Measurements from ENCODE around the gene HOXD8. TPM values are rescaled to one million over a fixed set of nuclear protein-coding genes. Genes with fewer than 3 reads are reported as not detected.

Gene HOXD8
- total RNA-seq, 5 donors from 2014 or later (not counting 1 experiment from before 2014, with no cell fraction given), result not detected

DNA sequence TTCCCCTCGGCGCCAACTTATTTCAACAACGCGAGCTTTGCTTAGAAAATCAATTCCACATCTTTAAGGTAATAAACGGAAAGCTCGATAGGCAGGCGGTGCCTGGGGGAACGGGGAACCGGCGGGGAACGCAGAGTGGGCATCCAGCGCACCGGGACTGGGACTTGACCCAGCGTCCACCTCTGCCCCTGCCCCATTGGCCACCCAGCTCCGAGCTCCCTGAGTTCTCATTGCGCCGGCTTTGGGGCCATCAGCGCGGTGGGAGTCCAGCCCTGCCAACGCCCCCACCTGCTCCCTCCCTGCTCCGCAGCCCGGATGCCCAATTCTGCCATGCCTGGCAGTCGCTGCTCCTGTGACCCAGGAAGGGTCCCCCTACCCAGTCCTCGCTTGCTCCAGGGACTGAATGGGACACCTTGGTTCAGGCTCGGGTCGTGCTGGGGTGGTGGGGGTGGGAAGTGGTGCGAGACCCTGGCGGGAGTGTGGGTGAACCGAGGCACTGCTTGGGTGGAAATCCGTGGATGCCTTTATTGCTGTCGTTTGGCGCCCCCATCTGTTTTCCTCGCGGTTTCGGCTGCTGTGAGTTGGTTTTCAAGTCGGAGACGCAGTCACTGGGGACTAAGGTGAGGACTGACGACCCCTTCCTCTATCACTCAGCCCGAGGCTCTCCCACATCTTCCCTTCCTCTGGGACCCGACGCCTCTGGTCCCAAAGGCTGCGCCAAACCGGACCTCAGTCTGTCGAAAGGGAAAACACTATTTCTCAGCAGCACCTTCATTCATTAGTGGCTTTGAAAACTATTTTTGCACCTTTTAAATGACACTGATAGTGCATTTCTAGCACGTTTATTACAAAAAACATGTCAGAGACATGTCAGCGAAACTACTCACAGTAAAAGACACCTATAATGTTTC is 43.4 kb upstream of the HOXD8 start:
- POLR2A ChIA-PET, result no interaction called here
- no peak overlapping the region for H3K27ac ChIP-seq (ENCODE audit: low read length)
- H3K4me1 ChIP-seq (ENCODE audit: control insufficient read depth in 1 of 2, extremely low read depth in 1 of 2, insufficient read depth in 2 of 2, low read length in 2 of 2), result peaks cover 0 to 35% of the 10 kb centered on the region in 2 experiments
- Mint-ChIP-seq H3K27me3 (peaks cover 73 to 92% of the 10 kb centered on the region in 2 donors), H3K4me3 (peak overlapping the region in 1 of 3 donors; percentile 21), H3K27ac (no peak overlapping the region), H3K36me3 (peaks cover 4% of the 10 kb centered on the region), H3K4me1 (peaks cover 7 to 9% (median 7%) of the 10 kb centered on the region in 3 donors), H3K9me3 (peaks cover 0 to 14% (median 4%) of the 10 kb centered on the region in 3 donors)
- ATAC-seq (replicated peaks in 1 of 4) (no peak), DNase-seq (peak in 2 of 35 experiments; percentile 5 to 21)
- H3K9me3 ChIP-seq, result peaks cover 2% of the 10 kb centered on the region
- 6% methylated on average over 30 of the region's 46 CpGs for WGBS (ENCODE audit: insufficient coverage)
- CTCF ChIA-PET, result no interaction called here
- H3K27me3 ChIP-seq (replicated peaks in 1 of 2; ENCODE audit: control insufficient read depth in 2 of 2, extremely low read depth in 1 of 2, insufficient read depth in 2 of 2, low read length in 1 of 2), result peaks cover 42 to 84% of the 10 kb centered on the region in 2 experiments
- H3K36me3 ChIP-seq (ENCODE audit: control insufficient read depth in 2 of 2, extremely low read depth in 1 of 2, insufficient read depth in 1 of 2, low read length in 1 of 2), result no peaks in the 10 kb centered on the region
- H3K4me3 ChIP-seq (ENCODE audit: control insufficient read depth in 1 of 2, extremely low read depth in 1 of 2, low read length in 1 of 2), result peak overlapping the region in 1 of 2 donors; percentile 44

DNA sequence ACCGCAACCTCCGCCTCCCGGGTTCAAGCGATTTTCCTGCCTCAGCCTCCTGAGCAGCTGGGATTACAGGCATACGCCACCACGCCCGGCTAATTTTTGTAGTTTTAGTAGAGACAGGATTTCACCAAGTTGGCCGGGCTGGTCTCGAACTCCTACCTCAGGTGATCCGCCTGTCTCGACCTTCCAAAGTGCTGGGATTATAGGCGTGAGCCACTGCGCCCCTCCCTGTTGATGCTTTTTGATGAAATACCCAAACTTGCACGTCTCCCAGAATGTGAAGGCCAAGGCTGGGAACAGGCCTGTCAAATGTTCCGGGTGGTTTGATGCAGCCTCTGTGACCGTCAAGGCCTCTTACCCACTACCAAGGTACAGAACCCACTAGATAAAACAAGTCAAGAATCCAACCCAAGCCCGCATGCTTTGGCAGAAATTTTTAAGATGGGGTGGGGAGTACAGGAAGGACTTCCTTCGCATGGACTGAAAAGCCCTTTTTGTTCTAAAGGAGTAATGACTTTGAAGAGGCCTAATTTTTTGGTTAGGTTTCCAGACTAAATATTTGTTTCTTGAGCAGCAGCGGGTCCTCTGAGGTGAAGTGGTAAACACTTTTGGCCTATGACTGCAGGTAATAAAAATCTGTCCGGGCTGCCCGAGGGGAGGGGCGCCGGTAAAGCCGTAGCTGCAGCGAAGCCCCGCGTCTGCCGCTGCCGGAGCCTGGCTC is 42.0 kb upstream of the HOXD8 start:
- H3K9me3 Mint-ChIP-seq, result peaks cover 0 to 13% (median 4%) of the 10 kb centered on the region in 3 donors
- peak overlapping the region in 1 of 2 donors; percentile 28 for H3K4me3 ChIP-seq (ENCODE audit: control insufficient read depth in 1 of 2, extremely low read depth in 1 of 2, low read length in 1 of 2)
- 19% methylated on average over 17 of the region's 29 CpGs for WGBS (ENCODE audit: insufficient coverage)
- H3K9me3 ChIP-seq, result peaks cover 2% of the 10 kb centered on the region
- peak overlapping the region in 1 of 3 donors; percentile 64 for H3K4me3 Mint-ChIP-seq
- H3K36me3 Mint-ChIP-seq, result peaks cover 4% of the 10 kb centered on the region
- peaks cover 45 to 83% of the 10 kb centered on the region in 2 experiments for H3K27me3 ChIP-seq (replicated peaks in 1 of 2; ENCODE audit: control insufficient read depth in 2 of 2, extremely low read depth in 1 of 2, insufficient read depth in 2 of 2, low read length in 1 of 2)
- H3K27ac Mint-ChIP-seq, result no peak overlapping the region
- peaks cover 0 to 28% of the 10 kb centered on the region in 2 experiments for H3K4me1 ChIP-seq (ENCODE audit: control insufficient read depth in 1 of 2, extremely low read depth in 1 of 2, insufficient read depth in 2 of 2, low read length in 2 of 2)
- H3K4me1 Mint-ChIP-seq, result peaks cover 13 to 14% (median 14%) of the 10 kb centered on the region in 3 donors
- no peaks in the 10 kb centered on the region for H3K36me3 ChIP-seq (ENCODE audit: control insufficient read depth in 2 of 2, extremely low read depth in 1 of 2, insufficient read depth in 1 of 2, low read length in 1 of 2)
- DNase-seq (peak in 2 of 35 experiments; percentile 5 to 8), ATAC-seq (replicated peaks in 1 of 4) (no peak)
- peaks cover 77 to 94% of the 10 kb centered on the region in 2 donors for H3K27me3 Mint-ChIP-seq
- H3K27ac ChIP-seq (ENCODE audit: low read length), result no peak overlapping the region
- CTCF ChIA-PET, result no interaction called here
- POLR2A ChIA-PET, result no interaction called here

- DNase-seq, result peak in 4 of 35 experiments; percentile 12 to 38 (median 16)
- Mint-ChIP-seq H3K36me3 (peaks cover 4% of the 10 kb centered on the region), H3K27me3 (peaks cover 73 to 91% of the 10 kb centered on the region in 2 donors), H3K27ac (peak overlapping the region in 1 of 2 donors; percentile 49), H3K4me3 (peak overlapping the region; percentile 39 to 64 (median 59)), H3K4me1 (peaks cover 14 to 17% (median 15%) of the 10 kb centered on the region in 3 donors), H3K9me3 (peaks cover 0 to 13% (median 4%) of the 10 kb centered on the region in 3 donors)
- peak in 2 of 4 experiments; percentile 29 to 36 for ATAC-seq (replicated peaks in 1 of 4)
- peak overlapping the region in 1 of 2 donors; percentile 28 for H3K4me3 ChIP-seq (ENCODE audit: control insufficient read depth in 1 of 2, extremely low read depth in 1 of 2, low read length in 1 of 2)
- WGBS (ENCODE audit: insufficient coverage), result 10% methylated on average over 28 of the region's 49 CpGs
- ChIA-PET CTCF (interaction anchor here in 1 of 2 donors (0.8 to 1.7 kb wide), 2 partner anchors 10 to 837 kb away, joined by 3 to 4 read pairs; no protein-coding TSS in a partner anchor), POLR2A (no interaction called here)
- H3K4me1 ChIP-seq (ENCODE audit: control insufficient read depth in 1 of 2, extremely low read depth in 1 of 2, insufficient read depth in 2 of 2, low read length in 2 of 2), result peaks cover 0 to 26% of the 10 kb centered on the region in 2 experiments
- no peak overlapping the region for H3K27ac ChIP-seq (ENCODE audit: low read length)
- H3K9me3 ChIP-seq, result peaks cover 2% of the 10 kb centered on the region
- H3K36me3 ChIP-seq (ENCODE audit: control insufficient read depth in 2 of 2, extremely low read depth in 1 of 2, insufficient read depth in 1 of 2, low read length in 1 of 2), result no peaks in the 10 kb centered on the region
- H3K27me3 ChIP-seq (replicated peaks in 1 of 2; ENCODE audit: control insufficient read depth in 2 of 2, extremely low read depth in 1 of 2, insufficient read depth in 2 of 2, low read length in 1 of 2), result peaks cover 45 to 80% of the 10 kb centered on the region in 2 experiments
Observed at GRCh38 chr2:176088048-176088936, 41.2 kb upstream of the HOXD8 start.

DNA sequence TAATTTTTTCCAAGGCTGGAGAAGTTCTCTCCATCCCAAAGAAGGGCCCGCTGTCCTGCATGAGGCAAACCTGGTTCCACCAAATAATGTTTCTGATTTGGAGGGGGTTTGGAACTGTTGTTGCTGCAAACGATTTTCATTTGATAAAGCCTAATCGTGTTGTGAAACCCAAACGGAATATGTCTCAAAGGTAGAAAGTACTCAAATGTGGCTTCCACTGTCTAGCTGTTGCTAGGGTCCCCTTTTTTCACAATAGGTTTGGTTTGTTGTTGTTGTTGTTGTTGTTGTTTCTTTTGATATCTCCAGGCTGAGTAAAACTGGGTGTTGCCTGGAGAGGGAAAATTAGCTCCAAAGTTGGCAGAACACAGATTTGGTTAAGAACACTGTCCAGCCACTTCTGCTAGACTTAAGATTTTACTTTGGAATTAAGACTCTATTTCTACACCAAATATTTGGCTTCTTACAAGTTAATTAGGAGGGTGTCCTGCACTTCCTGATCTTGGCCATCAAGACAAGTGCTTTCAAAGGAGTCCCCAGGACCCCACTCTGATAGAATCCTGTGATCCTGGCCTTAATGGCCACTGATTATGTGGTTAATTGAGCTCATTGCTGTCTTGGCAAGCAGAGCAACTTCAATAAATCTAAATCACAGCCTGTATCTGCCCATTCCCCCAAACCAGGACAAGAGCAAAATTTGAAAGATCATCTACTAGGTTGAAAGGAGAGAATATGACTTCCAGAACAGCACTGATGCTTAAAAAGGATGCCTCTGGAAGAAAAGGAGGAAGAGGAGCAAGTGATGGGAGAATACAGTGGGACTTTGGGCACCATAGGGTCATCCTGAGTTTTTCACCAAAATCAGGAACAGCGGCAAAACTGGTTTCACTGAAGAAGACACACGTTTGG is 40.3 kb upstream of the HOXD8 start:
- 0% methylated on average over 1 of the region's 6 CpGs for WGBS (ENCODE audit: insufficient coverage)
- Histone ChIP-seq H3K9me3 (peaks cover 2% of the 10 kb centered on the region), H3K4me1 (ENCODE audit: control insufficient read depth in 1 of 2, extremely low read depth in 1 of 2, insufficient read depth in 2 of 2, low read length in 2 of 2) (peaks cover 0 to 31% of the 10 kb centered on the region in 2 experiments), H3K4me3 (ENCODE audit: control insufficient read depth in 1 of 2, extremely low read depth in 1 of 2, low read length in 1 of 2) (no peak overlapping the region), H3K27ac (ENCODE audit: low read length) (no peak overlapping the region), H3K27me3 (replicated peaks in 1 of 2; ENCODE audit: control insufficient read depth in 2 of 2, extremely low read depth in 1 of 2, insufficient read depth in 2 of 2, low read length in 1 of 2) (peaks cover 46 to 78% of the 10 kb centered on the region in 2 experiments), H3K36me3 (ENCODE audit: control insufficient read depth in 2 of 2, extremely low read depth in 1 of 2, insufficient read depth in 1 of 2, low read length in 1 of 2) (no peaks in the 10 kb centered on the region)
- ChIA-PET POLR2A (no interaction called here), CTCF (interaction anchor here (0.5 to 1.7 kb wide), 3 partner anchors 9 to 1747 kb away, joined by 3 to 4 read pairs (median 3); no protein-coding TSS in a partner anchor)
- Mint-ChIP-seq H3K27me3 (peaks cover 73 to 91% of the 10 kb centered on the region in 2 donors), H3K36me3 (no peaks in the 10 kb centered on the region), H3K4me1 (peaks cover 22 to 23% (median 23%) of the 10 kb centered on the region in 3 donors), H3K27ac (no peak overlapping the region), H3K4me3 (no peak overlapping the region), H3K9me3 (peaks cover 3 to 7% (median 4%) of the 10 kb centered on the region in 3 donors)
- ATAC-seq (replicated peaks in 1 of 4) (no peak), DNase-seq (no peak)

GRCh38 chr2:176089843-176090395 is 39.6 kb upstream of the HOXD8 start:
- Histone ChIP-seq H3K27ac (ENCODE audit: low read length) (no peak overlapping the region), H3K27me3 (replicated peaks in 1 of 2; ENCODE audit: control insufficient read depth in 2 of 2, extremely low read depth in 1 of 2, insufficient read depth in 2 of 2, low read length in 1 of 2) (peaks cover 47 to 76% of the 10 kb centered on the region in 2 experiments), H3K4me3 (ENCODE audit: control insufficient read depth in 1 of 2, extremely low read depth in 1 of 2, low read length in 1 of 2) (no peak overlapping the region), H3K4me1 (ENCODE audit: control insufficient read depth in 1 of 2, extremely low read depth in 1 of 2, insufficient read depth in 2 of 2, low read length in 2 of 2) (peaks cover 0 to 27% of the 10 kb centered on the region in 2 experiments), H3K9me3 (peaks cover 2% of the 10 kb centered on the region), H3K36me3 (ENCODE audit: control insufficient read depth in 2 of 2, extremely low read depth in 1 of 2, insufficient read depth in 1 of 2, low read length in 1 of 2) (no peaks in the 10 kb centered on the region)
- POLR2A ChIA-PET, result no interaction called here
- H3K9me3 Mint-ChIP-seq, result peaks cover 3 to 7% (median 4%) of the 10 kb centered on the region in 3 donors
- no peaks in the 10 kb centered on the region for H3K36me3 Mint-ChIP-seq
- no peak for DNase-seq
- ATAC-seq (replicated peaks in 1 of 4), result no peak
- H3K27ac Mint-ChIP-seq, result no peak overlapping the region
- H3K4me3 Mint-ChIP-seq, result no peak overlapping the region
- CTCF ChIA-PET, result interaction anchor here (0.5 to 1.7 kb wide), 2 partner anchors 839 to 1747 kb away, joined by 3 to 4 read pairs; no protein-coding TSS in a partner anchor
- H3K27me3 Mint-ChIP-seq, result peaks cover 74 to 91% of the 10 kb centered on the region in 2 donors
- peaks cover 22 to 23% (median 23%) of the 10 kb centered on the region in 3 donors for H3K4me1 Mint-ChIP-seq

All from T-cell (primary cell).